HepG2 (cell line): Measurements from ENCODE around the gene NPIPB6. TPM values are rescaled to one million over a fixed set of nuclear protein-coding genes. Genes with fewer than 3 reads are reported as not detected.

ENCODE experiments used
- ADNP ChIP-seq: sonication (generic); formaldehyde crosslinking; IDR thresholded peaks from 2 replicates; pipeline ENCODE4 v1.4.0; 2020; ENCODE audit warnings: missing genetic modification reagents
- ATF7-NPFF ChIP-seq: sonication (generic); formaldehyde crosslinking; IDR thresholded peaks from 2 replicates; pipeline ENCODE4 v1.8.1; 2023; ENCODE audit warnings: mild to moderate bottlenecking, low read depth, missing genetic modification reagents, moderate library complexity
- FOXO1 ChIP-seq: sonication (generic); formaldehyde crosslinking; IDR thresholded peaks from 2 replicates; pipeline ENCODE4 v1.4.0; 2020; ENCODE audit warnings: missing genetic modification reagents
- KAT7 ChIP-seq: IDR thresholded peaks from 2 replicates; pipeline ENCODE4 v1.6.1; 2018; ENCODE audit warnings: borderline replicate concordance, missing compliant biosample characterization
- KAT8 ChIP-seq: IDR thresholded peaks from 2 replicates; pipeline ENCODE4 v1.6.1; 2016; ENCODE audit warnings: missing genetic modification reagents, missing compliant biosample characterization
- KDM2A ChIP-seq: sonication (generic); formaldehyde crosslinking; IDR thresholded peaks from 2 replicates; pipeline ENCODE4 v1.4.0; 2020; ENCODE audit warnings: low read depth, missing genetic modification reagents, borderline replicate concordance
- MAFG ChIP-seq: sonication (generic); formaldehyde crosslinking; IDR thresholded peaks from 2 replicates; pipeline ENCODE4 v1.5.1; 2020; ENCODE audit warnings: mild to moderate bottlenecking, missing genetic modification reagents
- PATZ1 ChIP-seq: sonication (generic); formaldehyde crosslinking; IDR thresholded peaks from 2 replicates; pipeline ENCODE4 v1.4.0; 2020; ENCODE audit warnings: missing genetic modification reagents
- PAWR ChIP-seq: sonication (generic); formaldehyde crosslinking; IDR thresholded peaks from 2 replicates; pipeline ENCODE4 v1.4.0; 2020; ENCODE audit warnings: missing genetic modification reagents, mild to moderate bottlenecking, borderline replicate concordance
- PCBP1 ChIP-seq: fragments of 200-400 bp; formaldehyde crosslinking; IDR thresholded peaks from 2 replicates; pipeline ENCODE4 v1.6.1; 2017; ENCODE audit warnings: mild to moderate bottlenecking, low read depth, low read length, borderline replicate concordance
- PHF8 ChIP-seq: sonication (generic); formaldehyde crosslinking; IDR thresholded peaks from 2 replicates; pipeline ENCODE4 v1.5.0; 2020; ENCODE audit warnings: missing genetic modification reagents
- RBM22 ChIP-seq: fragments of 200-400 bp; formaldehyde crosslinking; optimal IDR thresholded peaks from 2 replicates; pipeline ENCODE3; 2017; ENCODE audit warnings: mild to moderate bottlenecking, low read length, moderate library complexity
- SKI ChIP-seq: fragments of 450-650 bp; IDR thresholded peaks from one replicate; pipeline ENCODE4 v1.6.1; 2018; ENCODE audit warnings: mild to moderate bottlenecking; ENCODE audit not compliant: partially characterized antibody
- SSRP1 ChIP-seq: IDR thresholded peaks from 2 replicates; pipeline ENCODE4 v1.6.1; 2016; ENCODE audit warnings: control low read depth
- STAG1 ChIP-seq: sonication (generic); formaldehyde crosslinking; IDR thresholded peaks from 2 replicates; pipeline ENCODE4 v1.4.0; 2020; ENCODE audit warnings: missing genetic modification reagents
- TERF1 ChIP-seq: sonication (generic); formaldehyde crosslinking; IDR thresholded peaks from 2 replicates; pipeline ENCODE4 v1.8.0; 2022; ENCODE audit warnings: mild to moderate bottlenecking, missing genetic modification reagents, moderate library complexity
- TGIF2 ChIP-seq: IDR thresholded peaks from 2 replicates; pipeline ENCODE4 v1.6.1; 2016; ENCODE audit warnings: control low read depth, missing compliant biosample characterization
- YY1 ChIP-seq: IDR thresholded peaks from 2 replicates; pipeline ENCODE4 v1.6.1; 2011; ENCODE audit warnings: low read length, low read depth, moderate library complexity, mild to moderate bottlenecking; ENCODE audit not compliant: insufficient read depth, insufficient replicate concordance
- ZFP41 ChIP-seq: sonication (generic); formaldehyde crosslinking; IDR thresholded peaks from 2 replicates; pipeline ENCODE4 v1.4.0; 2020; ENCODE audit warnings: mild to moderate bottlenecking, missing genetic modification reagents, borderline replicate concordance
- ZFP62 ChIP-seq: sonication (generic); formaldehyde crosslinking; IDR thresholded peaks from 2 replicates; pipeline ENCODE4 v1.4.0; 2020; ENCODE audit warnings: missing genetic modification reagents
- ZNF180 ChIP-seq: sonication (generic); formaldehyde crosslinking; IDR thresholded peaks from 2 replicates; pipeline ENCODE4 v1.4.0; 2020; ENCODE audit warnings: low read depth, missing genetic modification reagents, borderline replicate concordance
- ZNF337 ChIP-seq: sonication (generic); formaldehyde crosslinking; IDR thresholded peaks from 2 replicates; pipeline ENCODE4 v1.5.1; 2020; ENCODE audit warnings: missing genetic modification reagents, low read depth, mild to moderate bottlenecking, borderline replicate concordance
- ZNF513 ChIP-seq: sonication (generic); formaldehyde crosslinking; conservative IDR thresholded peaks from 2 replicates; pipeline ENCODE4 v1.5.0; 2020; ENCODE audit warnings: missing genetic modification reagents
- ZNF629 ChIP-seq: sonication (generic); formaldehyde crosslinking; conservative IDR thresholded peaks from 2 replicates; pipeline ENCODE4 v1.5.0; 2020; ENCODE audit warnings: missing genetic modification reagents
- ZNF704 ChIP-seq: sonication (generic); formaldehyde crosslinking; IDR thresholded peaks from 2 replicates; pipeline ENCODE4 v1.8.1; 2023; ENCODE audit warnings: mild to moderate bottlenecking, inconsistent platforms, moderate library complexity, missing genetic modification reagents, borderline replicate concordance
- ZNF777 ChIP-seq: sonication (generic); formaldehyde crosslinking; IDR thresholded peaks from 2 replicates; pipeline ENCODE4 v1.4.0; 2020; ENCODE audit warnings: missing genetic modification reagents
- polyA plus RNA-seq, 8 experiments: library from polyadenylated mRNA; depleted of rRNA in 3 of 8; stranded (reverse) in 7 of 8; unstranded in 1 of 8; fragments of >200 nt; fragmentation: Illumina TruSeq in 4 of 8; extraction: Trizol in 4 of 8; gene quantifications; 2 replicates each; pipeline versions ENCODE4 v1.2.1 to v1.2.3, GENCODE V29; 2011 to 2016; ENCODE audit warnings: low read depth in 4 of 8, missing spikeins in 1 of 8, mixed read lengths in 1 of 8; ENCODE audit not compliant: insufficient read depth in 1 of 8
- total RNA-seq, 5 experiments: library from RNA; depleted of rRNA; stranded (reverse); fragments of >200 nt; fragmentation: Illumina TruSeq; extraction: Trizol; gene quantifications; 2 replicates each; pipeline ENCODE4 v1.2.3, GENCODE V29; 2016; ENCODE audit warnings: low read depth in 1 of 5

NPIPB6 gene
- total and polyA plus RNA-seq, 2 of the 13 experiments (the other 11 are each of a cell fraction or from before 2014, with no cell fraction given) = 0.25 TPM; not detected in 1

- TF ChIP-seq ADNP (CRISPR knock-in tag) = no peak
- no peak for TF ChIP-seq ZNF513 (CRISPR knock-in tag)
- no peak for TF ChIP-seq PHF8 (CRISPR knock-in tag)
- TF ChIP-seq MAFG (CRISPR knock-in tag) = no peak
- no peak for TF ChIP-seq PAWR
- TF ChIP-seq ZNF180 (CRISPR knock-in tag) = no peak
- no peak for TF ChIP-seq ZFP41 (CRISPR knock-in tag)
- no peak for TF ChIP-seq ZNF777 (CRISPR knock-in tag)
- TF ChIP-seq STAG1 (CRISPR knock-in tag) = no peak
- TF ChIP-seq ZNF337 (CRISPR knock-in tag) = no peak
- TF ChIP-seq PCBP1 = no peak
- 0 out of 2 replicates have a peak, but pooled peaks have one; percentile 49 for TF ChIP-seq TGIF2
- TF ChIP-seq SKI = peak; percentile 18
- TF ChIP-seq ZNF704 (CRISPR knock-in tag) = no peak
- peak; percentile 25; the same call in 1 of the 2 replicates for TF ChIP-seq ATF7-NPFF (CRISPR knock-in tag)
- TF ChIP-seq ZFP62 (CRISPR knock-in tag) = no peak
- no peak for TF ChIP-seq ZNF629
- TF ChIP-seq KDM2A = peak; percentile 22; the same call in 1 of the 2 replicates
- no peak for TF ChIP-seq KAT7
- TF ChIP-seq RBM22 = no peak
- TF ChIP-seq PATZ1 (CRISPR knock-in tag) = no peak; the same call in 1 of the 2 replicates
- 0 out of 2 replicates have a peak, but pooled peaks have one; percentile 56 for TF ChIP-seq FOXO1
- peak; percentile 80; the same call in 1 of the 2 replicates for TF ChIP-seq SSRP1 (CRISPR knock-in tag)
- TF ChIP-seq YY1 = no peak
- no peak for TF ChIP-seq TERF1 (CRISPR knock-in tag)
- no peak for TF ChIP-seq KAT8
These were observed 38.9 kb downstream of the NPIPB6 start (continued) for GRCh38 chr16:28324235-28324886.
